Measurements from ENCODE around the gene FUT7.
"Not testable (repeated sequence)": the region's sequence is repeated elsewhere in the genome, so short reads cannot be mapped to it uniquely, and the experiment has no call there.

FUT7 gene

GRCh38 chr9:137034039-137034708 is 2.3 kb upstream of the FUT7 start:
- Histone ChIP-seq H3K4me3 (peak overlapping the region; percentile 74), H3K36me3 (peaks cover 27% of the 10 kb centered on the region), H3K9ac (peak overlapping the region; percentile 80), H3K4me2 (peak overlapping the region; percentile 94), H3K9me3 (no peaks in the 10 kb centered on the region), H3K4me1 (peaks cover 77% of the 10 kb centered on the region), H3K27me3 (no peaks in the 10 kb centered on the region), H3K27ac (peak overlapping the region; percentile 94), H4K20me1 (no peaks in the 10 kb centered on the region)
- no peak for TF ChIP-seq Cebpa-rat (IDR thresholded peaks at IDR 0.05)

GRCh38 chr9:137033481-137033880 is 1.6 kb upstream of the FUT7 start:
- H3K27me3 ChIP-seq, H4K20me1 ChIP-seq, H3K9me3 ChIP-seq: not testable (repeated sequence)
- H3K4me1 ChIP-seq: peaks cover 78% of the 10 kb centered on the region
- peak overlapping the region; percentile 94 for H3K27ac ChIP-seq
- H3K9ac ChIP-seq: peak overlapping the region; percentile 80; the same call in 1 of the 2 replicates
- H3K36me3 ChIP-seq: peaks cover 20% of the 10 kb centered on the region
- H3K4me2 ChIP-seq: peak overlapping the region; percentile 94
- peak overlapping the region; percentile 74 for H3K4me3 ChIP-seq

DNA sequence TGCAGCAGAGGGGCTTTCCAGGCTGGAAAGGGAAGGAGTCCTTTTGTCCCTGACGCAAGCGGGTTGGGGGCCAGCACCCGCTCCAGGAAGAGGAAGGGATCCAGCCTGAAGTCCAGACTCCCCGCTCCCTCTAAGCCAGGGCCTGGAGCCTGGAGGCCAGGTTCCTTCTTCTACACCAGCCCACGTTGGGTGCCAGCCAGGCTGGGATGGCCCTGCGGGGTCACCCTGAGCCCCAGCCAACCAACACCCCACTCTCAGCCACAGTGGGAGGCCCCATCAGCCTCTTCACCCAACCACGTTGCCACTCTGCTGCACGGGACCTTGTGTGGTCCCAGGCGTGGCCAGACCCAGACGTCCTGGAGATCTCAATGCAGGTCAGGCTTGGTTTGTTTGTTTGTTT is 970 bp upstream of the FUT7 start:
- peaks cover 79% of the 10 kb centered on the region for H3K4me1 ChIP-seq
- peak overlapping the region; percentile 74 for H3K4me3 ChIP-seq
- TF ChIP-seq Cebpa-rat (IDR thresholded peaks at IDR 0.05): no peak
- peaks cover 14% of the 10 kb centered on the region for H3K36me3 ChIP-seq
- H3K9me3 ChIP-seq: no peaks in the 10 kb centered on the region
- peak overlapping the region; percentile 80 for H3K9ac ChIP-seq
- H4K20me1 ChIP-seq: no peaks in the 10 kb centered on the region
- H3K27ac ChIP-seq: peak overlapping the region; percentile 94
- no peaks in the 10 kb centered on the region for H3K27me3 ChIP-seq
- H3K4me2 ChIP-seq: peak overlapping the region; percentile 94

- Histone ChIP-seq H3K4me1 (peaks cover 94% of the 10 kb centered on the region), H4K20me1 (peaks cover 17% of the 10 kb centered on the region), H3K9me3 (no peaks in the 10 kb centered on the region), H3K36me3 (no peaks in the 10 kb centered on the region), H3K4me2 (peak overlapping the region; percentile 94), H3K4me3 (peak overlapping the region; percentile 74), H3K9ac (peak overlapping the region; percentile 80), H3K27ac (peak overlapping the region; percentile 94), H3K27me3 (no peaks in the 10 kb centered on the region)
- TF ChIP-seq Cebpa-rat (IDR thresholded peaks at IDR 0.05): peak; percentile 90
Measured at GRCh38 chr9:137030538-137031527, 1.1 kb downstream of the FUT7 start.

- Histone ChIP-seq H3K9ac (peak overlapping the region; percentile 80), H3K36me3 (no peaks in the 10 kb centered on the region), H3K4me2 (peak overlapping the region; percentile 94), H3K27ac (peak overlapping the region; percentile 94), H4K20me1 (peaks cover 26% of the 10 kb centered on the region), H3K4me1 (peaks cover 94% of the 10 kb centered on the region), H3K9me3 (no peaks in the 10 kb centered on the region), H3K4me3 (peak overlapping the region; percentile 74), H3K27me3 (no peaks in the 10 kb centered on the region)
- TF ChIP-seq Cebpa-rat (IDR thresholded peaks at IDR 0.05): no peak
Measured at GRCh38 chr9:137030006-137030405, 1.9 kb downstream of the FUT7 start.

DNA sequence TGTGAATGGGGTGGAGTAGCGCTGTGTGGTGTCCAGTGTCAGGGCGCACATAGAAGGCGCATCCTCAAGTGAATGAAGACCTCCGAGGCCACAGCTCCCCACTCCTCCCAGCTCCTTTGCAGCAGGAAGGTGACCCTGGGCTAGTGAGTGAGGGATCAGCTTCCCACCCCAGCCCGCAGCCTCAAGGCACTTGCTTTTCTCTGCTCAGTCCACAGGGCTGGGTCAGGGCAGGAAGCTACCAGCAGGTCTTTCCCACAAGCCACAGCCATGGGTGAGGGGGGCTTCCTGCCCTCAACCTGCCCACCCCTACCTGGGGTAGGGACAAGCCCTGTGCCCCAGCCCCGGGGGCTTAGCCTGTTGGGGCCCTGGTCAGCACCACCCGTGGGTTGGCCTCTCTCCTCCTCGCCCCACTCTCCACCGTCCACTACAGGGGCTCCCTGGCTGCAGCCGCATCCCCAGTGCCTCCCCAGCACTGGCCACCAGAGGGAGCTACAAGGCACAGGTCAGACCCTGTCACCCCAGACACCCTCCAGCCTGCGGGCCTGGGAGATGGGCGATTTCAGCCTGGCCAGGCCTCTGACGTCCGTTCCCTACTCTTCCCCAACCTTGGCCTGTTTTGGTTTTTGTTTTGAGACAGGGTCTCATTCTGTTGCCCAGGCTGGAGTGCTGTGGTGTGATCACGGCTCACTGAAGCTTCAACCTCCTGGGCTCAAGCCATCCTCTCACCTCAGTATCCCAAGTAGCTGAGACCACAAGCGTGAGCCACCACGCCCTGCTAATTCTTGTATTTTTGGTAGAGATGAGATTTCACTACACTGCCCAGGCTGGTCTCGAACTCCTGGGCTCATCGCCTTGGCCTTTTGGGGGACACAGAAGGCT is 2.6 kb downstream of the FUT7 start:
- Histone ChIP-seq H3K4me1 (peaks cover 94% of the 10 kb centered on the region), H3K9ac (peak overlapping the region; percentile 80), H3K9me3 (no peaks in the 10 kb centered on the region), H3K4me3 (peak overlapping the region; percentile 74), H3K4me2 (peak overlapping the region; percentile 94), H3K36me3 (no peaks in the 10 kb centered on the region), H4K20me1 (peaks cover 30% of the 10 kb centered on the region), H3K27ac (peak overlapping the region; percentile 94), H3K27me3 (no peaks in the 10 kb centered on the region)
- no peak for TF ChIP-seq Cebpa-rat (IDR thresholded peaks at IDR 0.05)

GRCh38 chr9:137028263-137029057 is 3.4 kb downstream of the FUT7 start:
- Histone ChIP-seq H3K27ac (peak overlapping the region; percentile 94), H3K4me1 (peaks cover 87% of the 10 kb centered on the region), H3K9ac (peak overlapping the region; percentile 80), H3K27me3 (no peaks in the 10 kb centered on the region), H3K9me3 (no peaks in the 10 kb centered on the region), H3K4me2 (peak overlapping the region; percentile 94), H3K36me3 (0 out of 2 replicates have a peak, but pooled peaks cover 6% of the 10 kb centered on the region), H3K4me3 (peak overlapping the region; percentile 74), H4K20me1 (peaks cover 39% of the 10 kb centered on the region)
- no peak for TF ChIP-seq Cebpa-rat (IDR thresholded peaks at IDR 0.05)

DNA sequence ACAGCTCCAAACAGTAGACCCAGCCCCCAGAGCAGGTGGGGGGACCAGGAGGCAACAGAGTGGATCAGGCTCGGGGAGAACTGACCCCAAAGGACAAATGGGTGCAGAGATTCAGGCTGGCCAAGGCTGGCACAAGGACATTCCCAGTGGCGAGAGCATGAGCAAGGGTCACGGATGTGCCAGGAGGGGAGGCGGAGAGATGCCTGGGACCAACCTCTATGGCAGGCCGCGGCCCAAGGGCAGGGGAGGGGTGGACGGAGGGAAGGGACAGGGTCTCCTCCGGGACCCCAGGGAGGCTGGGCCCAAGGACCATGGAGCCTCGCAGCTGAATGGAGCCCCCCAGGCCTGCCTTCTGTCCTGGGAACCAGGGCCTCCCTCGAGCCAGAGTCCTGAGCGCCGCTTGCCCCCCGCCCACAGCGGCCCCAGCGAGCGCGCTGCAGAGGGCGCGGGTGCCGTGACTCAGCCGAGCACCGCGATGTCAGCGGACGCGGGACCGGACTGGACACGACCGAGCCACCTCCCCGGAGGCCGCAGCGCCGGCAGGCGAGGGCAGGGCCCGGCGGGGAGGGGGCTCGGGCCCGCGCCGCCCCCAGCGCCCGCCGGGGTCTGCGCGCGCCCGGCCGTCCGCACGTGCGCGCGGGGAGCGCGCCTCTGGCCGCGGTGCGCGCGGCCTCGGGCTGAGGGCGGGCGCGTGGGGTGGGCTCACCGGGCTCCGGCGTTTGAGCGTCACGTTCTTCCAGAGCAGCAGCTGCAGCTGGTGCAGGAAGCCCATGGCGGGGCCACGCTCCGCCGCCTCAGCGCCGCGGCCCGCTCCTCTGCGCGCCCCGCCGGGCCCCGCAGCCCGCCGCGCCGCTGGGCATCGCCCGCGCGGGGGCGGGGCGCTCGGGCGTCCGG is 4.3 kb downstream of the FUT7 start, which contains the start of gene ABCA2:
ABCA2 (minus strand) TSS at position 869 of the 894 bp plus-strand sequence; CDS start at position 772, 97 bp downstream.
- H3K4me2 ChIP-seq: peak within 1 kb of the TSS; percentile 94
- H3K27ac ChIP-seq: peak within 1 kb of the TSS; percentile 94
- TF ChIP-seq Cebpa-rat (IDR thresholded peaks at IDR 0.05): no peak
- H3K9ac ChIP-seq: peak within 1 kb of the TSS; percentile 80
- no peaks in the 10 kb centered on the region for H3K9me3 ChIP-seq
- H3K27me3 ChIP-seq: no peaks in the 10 kb centered on the region
- peaks cover 79% of the 10 kb centered on the region for H3K4me1 ChIP-seq
- H3K4me3 ChIP-seq: peak within 1 kb of the TSS; percentile 74
- peaks cover 7% of the 10 kb centered on the region; the same call in 1 of the 2 replicates for H3K36me3 ChIP-seq
- peaks cover 41% of the 10 kb centered on the region for H4K20me1 ChIP-seq

Data from BLaER1 (cell line).